ENCODE data around the gene PADI3.

- TF ChIP-seq POLR2A (IDR thresholded peaks at IDR 0.05; ENCODE audit: low read depth) (no peak), CTCF (IDR thresholded peaks at IDR 0.05) (no peak), POLR2AphosphoS5 (IDR thresholded peaks at IDR 0.05) (no peak), EP300 (IDR thresholded peaks at IDR 0.05) (no peak)
Observed at GRCh38 chr1:17200756-17201155, 48.1 kb upstream of the PADI3 start.
